Aorta (tissue), 5 donors: ENCODE results near the gene ADAMTS13. TPM values are rescaled to one million over a fixed set of nuclear protein-coding genes. Genes with fewer than 3 reads are reported as not detected.

ENCODE experiments used
- ATAC-seq: fragments of 200-7000 bp; cut with Tn5 transposase; one replicate; pipeline ENCODE4 v1.9.1; 2022; ENCODE audit warnings: moderate library complexity; ENCODE audit not compliant: low FRiP score
- DNase-seq, 2 donors: peaks; one replicate each; pipeline ENCODE4 v3.0.0-alpha.2; 2020
- H3K27ac ChIP-seq, 2 donors: one replicate each; pipeline ENCODE4 v1.5.1; 2013; ENCODE audit warnings: low read length in 2 of 2, mild to moderate bottlenecking in 2 of 2, moderate library complexity in 2 of 2, control low read depth in 1 of 2, inconsistent platforms in 1 of 2, low read depth in 1 of 2
- H3K27me3 ChIP-seq, 2 donors: one replicate each; pipeline ENCODE4 v1.6.1; 2013; ENCODE audit warnings: control low read depth in 1 of 2, low read length in 1 of 2, mild to moderate bottlenecking in 1 of 2, moderate library complexity in 1 of 2; ENCODE audit not compliant: insufficient read depth in 2 of 2, control insufficient read depth in 1 of 2
- H3K36me3 ChIP-seq, 2 donors: one replicate each; pipeline ENCODE4 v1.6.1; 2013; ENCODE audit warnings: control low read depth in 1 of 2, low read length in 1 of 2, mild to moderate bottlenecking in 1 of 2; ENCODE audit not compliant: insufficient read depth in 2 of 2, control insufficient read depth in 1 of 2
- H3K4me1 ChIP-seq, 2 donors: one replicate each; pipeline ENCODE4 v1.6.1; 2013; ENCODE audit warnings: low read length in 2 of 2, control low read depth in 1 of 2, mild to moderate bottlenecking in 1 of 2, moderate library complexity in 1 of 2; ENCODE audit not compliant: insufficient read depth in 2 of 2, control insufficient read depth in 1 of 2
- H3K4me3 ChIP-seq, 2 donors: one replicate each; pipeline ENCODE4 v1.5.1; 2013; ENCODE audit warnings: low read length in 2 of 2, control low read depth in 1 of 2, mild to moderate bottlenecking in 1 of 2
- H3K9me3 ChIP-seq: one replicate; pipeline ENCODE4 v1.6.1; 2013; ENCODE audit warnings: mild to moderate bottlenecking, low read length; ENCODE audit not compliant: control insufficient read depth
- WGBS, 2 donors: extraction: QIAGEN DNeasy Blood & Tissue Kit; methylation state at CpG; one replicate each; pipeline ENCODE4 v1.1.7; 2013; 5-methylcytosine and 5-hydroxymethylcytosine counted together
- intact Hi-C, 2 donors: fragments of 100-400 bp; cut with DNase I; formaldehyde crosslinking; loops; one replicate each; pipeline versions ENCODE4 v1.14.2 to v1.15.0; 2022
- polyA plus RNA-seq, 2 donors: library from polyadenylated mRNA; stranded (reverse); fragments of 200-250 nt; gene quantifications; one replicate each; pipeline ENCODE4 v1.2.3, GENCODE V29; 2013
- total RNA-seq, 2 donors: library from RNA; stranded (reverse); fragmentation: NEBNext Ultra II Directional; extraction: Animal tissue kit (Norgen Biotek cat#: 25700); gene quantifications; one replicate each; pipeline ENCODE4 v1.2.1, GENCODE V29; 2021
- donor health status: healthy with polysubstance abuse.
- donor health status: Bipolar disorder and iron deficiency.
- donor health status: DM: no; HTN: no; CAD: no.
- donor health status: DM: no; HTN: no; CAD: no.
- donor health status: DM: yes; HTN: yes; CAD: no.

Gene ADAMTS13
- total and polyA plus RNA-seq, 4 donors: 1.3 to 11.9 (median 2.8) TPM

- H3K4me1 ChIP-seq: no peaks in the 10 kb centered on the region
- no peak overlapping the region for H3K4me3 ChIP-seq
- no peaks in the 10 kb centered on the region for H3K36me3 ChIP-seq
- WGBS, 2 donors: 91 to 92% methylated on average over 11 of the region's 11 CpGs
- H3K27ac ChIP-seq: no peak overlapping the region
- no peak for DNase-seq
- intact Hi-C loops: no loop called here
- H3K27me3 ChIP-seq: no peaks in the 10 kb centered on the region
- H3K9me3 ChIP-seq: no peaks in the 10 kb centered on the region
- ATAC-seq: no peak
Measured at GRCh38 chr9:133426011-133426410, 3.8 kb downstream of the ADAMTS13 start.

- intact Hi-C loops: no loop called here
- no peaks in the 10 kb centered on the region for H3K27me3 ChIP-seq
- no peak overlapping the region for H3K4me3 ChIP-seq
- no peaks in the 10 kb centered on the region for H3K9me3 ChIP-seq
- H3K27ac ChIP-seq: no peak overlapping the region
- no peak for DNase-seq
- H3K36me3 ChIP-seq: no peaks in the 10 kb centered on the region
- no peak for ATAC-seq
- WGBS, 2 donors: 62 to 65% methylated on average over 10 of the region's 10 CpGs
- no peaks in the 10 kb centered on the region for H3K4me1 ChIP-seq
Measured at GRCh38 chr9:133427658-133428348, 5.6 kb downstream of the ADAMTS13 start.

GRCh38 chr9:133428617-133429101 is 6.5 kb downstream of the ADAMTS13 start:
- 1% methylated on average over 26 to 57 of the region's 57 CpGs for WGBS, 2 donors
- no peaks in the 10 kb centered on the region for H3K27me3 ChIP-seq

GRCh38 chr9:133429214-133429613 is 7.0 kb downstream of the ADAMTS13 start:
- Histone ChIP-seq H3K27ac (no peak overlapping the region), H3K9me3 (no peaks in the 10 kb centered on the region), H3K36me3 (no peaks in the 10 kb centered on the region), H3K27me3 (no peaks in the 10 kb centered on the region), H3K4me1 (no peaks in the 10 kb centered on the region), H3K4me3 (no peak overlapping the region)
- DNase-seq (no peak), ATAC-seq (peak; percentile 6)
- WGBS, 2 donors: 3 to 6% methylated on average over 11 to 18 of the region's 18 CpGs
- intact Hi-C loops: no loop called here

More at GRCh38 chr9:133428617-133429101, 6.5 kb downstream of the ADAMTS13 start:
- ATAC-seq (no peak), DNase-seq (no peak)
- H3K9me3 ChIP-seq: no peaks in the 10 kb centered on the region
- intact Hi-C loops: no loop called here
- H3K36me3 ChIP-seq: no peaks in the 10 kb centered on the region
- H3K4me3 ChIP-seq: peak overlapping the region in 1 of 2 donors; percentile 5
- no peak overlapping the region for H3K27ac ChIP-seq
- no peaks in the 10 kb centered on the region for H3K4me1 ChIP-seq

- H3K9me3 ChIP-seq: no peaks in the 10 kb centered on the region
- no peaks in the 10 kb centered on the region for H3K4me1 ChIP-seq
- WGBS, 2 donors: 23 to 24% methylated on average over 49 of the region's 49 CpGs
- H3K27me3 ChIP-seq: no peaks in the 10 kb centered on the region
- no peak overlapping the region for H3K4me3 ChIP-seq
- no peak for DNase-seq
- intact Hi-C loops: no loop called here
- ATAC-seq: peak; percentile 39
- no peaks in the 10 kb centered on the region for H3K36me3 ChIP-seq
- no peak overlapping the region for H3K27ac ChIP-seq
Measured at GRCh38 chr9:133429641-133430161, 7.5 kb downstream of the ADAMTS13 start.

- no peaks in the 10 kb centered on the region for H3K27me3 ChIP-seq
- DNase-seq (no peak), ATAC-seq (no peak)
- no peak overlapping the region for H3K27ac ChIP-seq
- WGBS, 2 donors: 95 to 100% methylated on average over 1 of the region's 1 CpG
- no peak overlapping the region for H3K4me3 ChIP-seq
- H3K9me3 ChIP-seq: no peaks in the 10 kb centered on the region
- no peaks in the 10 kb centered on the region for H3K4me1 ChIP-seq
- no peaks in the 10 kb centered on the region for H3K36me3 ChIP-seq
- intact Hi-C loops: no loop called here
Measured at GRCh38 chr9:133430244-133430643, 8.1 kb downstream of the ADAMTS13 start.

GRCh38 chr9:133433351-133433843 is 11.2 kb downstream of the ADAMTS13 start:
- no peak for ATAC-seq

GRCh38 chr9:133436681-133437080 is 14.5 kb downstream of the ADAMTS13 start:
- Histone ChIP-seq H3K4me1 (no peaks in the 10 kb centered on the region), H3K9me3 (no peaks in the 10 kb centered on the region), H3K4me3 (no peak overlapping the region), H3K27ac (no peak overlapping the region), H3K36me3 (no peaks in the 10 kb centered on the region), H3K27me3 (no peaks in the 10 kb centered on the region)
- no peak for ATAC-seq
- no peak for DNase-seq
- intact Hi-C loops: no loop called here
- 78 to 84% methylated on average over 16 of the region's 16 CpGs for WGBS, 2 donors

More at GRCh38 chr9:133433351-133433843, 11.2 kb downstream of the ADAMTS13 start:
- DNase-seq: no peak
- H3K36me3 ChIP-seq: no peaks in the 10 kb centered on the region
- H3K27me3 ChIP-seq: no peaks in the 10 kb centered on the region
- 85 to 86% methylated on average over 11 of the region's 11 CpGs for WGBS, 2 donors
- H3K4me3 ChIP-seq: no peak overlapping the region
- intact Hi-C loops: no loop called here
- H3K4me1 ChIP-seq: no peaks in the 10 kb centered on the region
- H3K9me3 ChIP-seq: no peaks in the 10 kb centered on the region
- no peak overlapping the region for H3K27ac ChIP-seq
